ENCODE data around the gene GRIN3A.
"Not testable (repeated sequence)": the region's sequence is repeated elsewhere in the genome, so short reads cannot be mapped to it uniquely, and the experiment has no call there.

GRIN3A gene

GRCh38 chr9:101572316-101572715, 166.1 kb downstream of the GRIN3A start:
- no peak for DNase-seq

- no peak for DNase-seq
Observed at GRCh38 chr9:101571114-101571513, 167.3 kb downstream of the GRIN3A start.

GRCh38 chr9:101569741-101570501, 168.5 kb downstream of the GRIN3A start:
- no peak for DNase-seq

GRCh38 chr9:101567725-101568350, 170.6 kb downstream of the GRIN3A start:
- DNase-seq, result no peak

- DNase-seq, result no peak
Observed at GRCh38 chr9:101566904-101567724, 171.3 kb downstream of the GRIN3A start.

GRCh38 chr9:101564252-101564651, 174.2 kb downstream of the GRIN3A start:
- DNase-seq, result no peak

GRCh38 chr9:101562966-101563365, 175.5 kb downstream of the GRIN3A start:
- DNase-seq, result no peak

- no peak for DNase-seq
Observed at GRCh38 chr9:101561740-101562139, 176.7 kb downstream of the GRIN3A start.

- not testable (repeated sequence) for DNase-seq
Observed at GRCh38 chr9:101549472-101550098, 188.9 kb downstream of the GRIN3A start.

- no peak for DNase-seq
Observed at GRCh38 chr9:101543098-101543735, 195.2 kb downstream of the GRIN3A start.

- DNase-seq, result no peak
Observed at GRCh38 chr9:101540069-101540468, 198.4 kb downstream of the GRIN3A start.

- no peak for DNase-seq
Observed at GRCh38 chr9:101536938-101537337, 201.5 kb downstream of the GRIN3A start.

GRCh38 chr9:101536351-101536750, 202.1 kb downstream of the GRIN3A start:
- no peak for DNase-seq

GRCh38 chr9:101533334-101534204, 204.9 kb downstream of the GRIN3A start, which contains the start of gene RNF20:
Gene RNF20 (plus strand): TSS chr9:101533853. CDS start chr9:101535424, 1,571 bp downstream.
- DNase-seq, result peak; percentile 99

GRCh38 chr9:101530076-101530711, 208.3 kb downstream of the GRIN3A start:
- DNase-seq, result peak; percentile 60

- DNase-seq, result no peak
Observed at GRCh38 chr9:101528015-101528414, 210.4 kb downstream of the GRIN3A start.

GRCh38 chr9:101527066-101527465, 211.4 kb downstream of the GRIN3A start:
- no peak for DNase-seq

- no peak for DNase-seq
Observed at GRCh38 chr9:101524371-101524770, 214.1 kb downstream of the GRIN3A start.
